Right lobe of liver (tissue), 4 donors: ENCODE data around the gene SPPL3.

ENCODE experiments used
- CTCF ChIP-seq, 4 donors: fragments of 200-600 bp in 3 of 4; fragments of 450-650 bp in 1 of 4; IDR thresholded peaks; one replicate each; pipeline versions ENCODE4 v1.5.1 to v1.8.0; 2016 to 2022; ENCODE audit warnings: antibody characterized with exemption in 4 of 4, mild to moderate bottlenecking in 2 of 4
- POLR2A ChIP-seq: fragments of 450-650 bp; IDR thresholded peaks from one replicate; pipeline ENCODE4 v1.6.1; 2017; ENCODE audit warnings: antibody characterized with exemption, mild to moderate bottlenecking
- donor health status: DM: no; HTN: no; CAD: no.
- donor health status: DM: no; HTN: no; CAD: no.
- donor health status: DM: no; HTN: yes; CAD: no.

GRCh38 chr12:120925740-120926563, 21.8 kb upstream of the SPPL3 start:
- TF ChIP-seq CTCF (IDR thresholded peaks at IDR 0.05), result no peak
- TF ChIP-seq POLR2A, result no peak
